Stimulated activated CD4-positive, alpha-beta T cell treated with anti-CD3 and anti-CD28 coated beads, Interleukin-4, amount 100 ng/mL, for 24 hours (primary cell): ENCODE data around the gene OR6C2.
"Not testable (repeated sequence)": the region's sequence is repeated elsewhere in the genome, so short reads cannot be mapped to it uniquely, and the experiment has no call there.

ENCODE experiments used
- DNase-seq: peaks from one replicate; pipeline ENCODE4 v3.0.0-alpha.2; 2020

The OR6C2 gene

DNA sequence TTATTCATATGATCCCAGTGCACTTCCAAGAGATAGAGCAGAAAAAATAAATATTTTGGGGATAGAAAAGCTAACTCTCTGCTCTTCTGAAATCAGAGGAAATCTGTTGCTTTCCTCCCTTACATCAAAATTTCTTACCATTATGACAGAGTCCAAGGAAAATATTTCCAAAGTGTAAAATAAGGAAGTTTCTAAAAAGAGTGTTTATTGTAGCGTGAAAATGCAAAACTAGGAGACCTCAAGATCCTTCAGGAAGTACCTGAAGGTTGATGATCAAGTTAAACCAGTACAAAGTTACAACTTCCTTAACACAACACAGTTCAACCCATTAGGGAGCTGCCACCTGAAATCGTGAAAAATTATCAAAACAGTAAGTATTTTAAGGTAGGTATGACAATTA is at the start of gene OR6C2:
OR6C2 (plus strand) TSS at position 301 of the 400 bp plus-strand sequence. CDS start 8,138 bp downstream, outside the sequence.
- DNase-seq = no peak

DNA sequence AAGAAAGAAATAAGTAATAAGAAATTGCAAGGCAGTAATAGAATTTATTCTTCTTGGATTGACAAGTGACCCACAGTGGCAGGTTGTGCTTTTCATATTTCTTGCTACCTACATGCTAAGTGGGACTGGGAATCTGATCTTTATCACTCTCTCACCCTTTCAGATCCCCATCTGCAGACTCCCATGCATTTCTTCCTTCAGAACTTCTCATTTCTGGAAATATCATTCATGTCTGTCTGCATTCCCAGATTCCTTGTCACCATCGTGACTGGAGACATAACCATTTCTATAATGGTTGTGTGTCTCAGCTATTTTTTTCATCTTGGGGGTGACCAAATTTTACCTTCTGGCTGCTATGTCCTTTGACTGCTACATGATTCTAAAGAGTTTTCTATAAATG is 47.5 kb upstream of the OR6C2 start:
- no peak for DNase-seq

DNA sequence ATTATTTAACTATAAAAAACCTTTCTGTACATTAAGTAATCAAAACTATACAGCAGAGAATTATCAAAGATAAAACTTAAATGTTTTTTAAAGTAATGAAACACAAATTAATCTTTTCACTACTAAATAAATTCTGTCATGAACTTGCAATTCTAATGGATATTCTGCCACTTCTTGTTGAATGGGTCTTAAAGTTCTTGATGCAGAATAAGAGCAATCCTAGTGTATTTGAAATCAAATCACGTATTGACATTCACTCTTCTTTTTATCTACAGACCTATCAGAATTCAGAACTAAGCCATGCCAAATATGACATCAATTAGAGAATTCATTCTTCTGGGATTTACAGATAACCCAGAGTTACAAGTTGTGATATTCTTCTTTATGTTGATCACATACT is 43.6 kb upstream of the OR6C2 start, which contains the start of gene OR6C65:
OR6C65 (plus strand) TSS at position 301 of the 400 bp plus-strand sequence; CDS start at position 301, 0 bp downstream.
- DNase-seq = no peak

DNA sequence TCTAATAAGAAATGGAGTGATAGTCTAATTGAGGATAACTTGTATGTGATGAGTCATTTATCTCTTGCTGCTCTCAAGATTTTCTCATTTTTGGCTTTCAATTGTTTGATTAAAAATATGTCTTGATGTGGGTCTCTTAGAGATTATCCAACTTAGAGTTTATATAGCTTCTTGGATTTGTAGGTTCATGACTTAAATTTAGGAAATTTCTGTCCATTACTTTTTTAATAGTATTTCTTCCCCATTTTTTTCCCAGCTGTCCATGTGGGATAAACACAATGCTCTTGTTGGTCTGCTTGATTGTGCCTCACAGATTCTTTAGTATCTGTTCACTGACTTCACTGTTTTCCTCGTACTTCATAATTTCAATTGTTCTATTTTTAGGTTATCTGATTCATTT is 36.0 kb upstream of the OR6C2 start:
- no peak for DNase-seq

DNA sequence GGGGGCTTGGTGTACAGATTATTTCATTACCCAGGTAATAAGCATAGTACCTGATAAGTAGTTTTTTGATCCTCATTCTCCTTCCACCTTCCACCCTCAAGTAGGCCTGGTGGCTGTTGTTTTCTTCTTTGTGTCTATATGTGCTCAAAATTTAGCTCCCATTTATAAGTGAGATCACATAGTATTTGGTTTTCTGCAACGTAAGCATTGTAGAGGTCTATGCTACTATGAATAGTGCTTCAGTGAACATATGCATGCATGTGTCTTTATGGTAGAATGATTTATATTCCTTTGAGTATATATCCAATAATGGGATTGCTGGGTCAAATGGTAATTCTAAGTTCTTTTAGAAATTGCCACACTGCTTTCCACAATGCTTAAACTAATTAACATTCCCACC is 34.7 kb upstream of the OR6C2 start:
- DNase-seq = not testable (repeated sequence)

DNA sequence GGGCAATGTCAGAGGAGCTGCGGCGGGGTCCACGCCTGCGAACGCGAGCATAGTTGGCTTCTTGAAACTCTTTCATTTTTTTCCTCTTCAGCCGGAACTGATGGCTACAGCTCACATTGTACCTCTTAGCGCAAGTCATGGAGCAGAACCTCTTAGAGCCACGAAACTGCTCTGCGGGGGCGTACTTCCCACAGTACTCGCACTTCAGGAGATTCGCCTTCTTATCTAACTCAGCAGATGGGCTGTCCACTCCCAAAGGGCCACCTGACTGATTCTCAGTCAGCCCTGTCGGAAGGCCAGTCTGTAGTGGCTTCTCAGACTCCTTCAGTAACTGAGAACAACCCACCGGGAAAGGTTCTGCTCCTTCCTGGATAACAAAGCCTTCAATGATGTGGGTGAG is 31.7 kb upstream of the OR6C2 start:
- not testable (repeated sequence) for DNase-seq

DNA sequence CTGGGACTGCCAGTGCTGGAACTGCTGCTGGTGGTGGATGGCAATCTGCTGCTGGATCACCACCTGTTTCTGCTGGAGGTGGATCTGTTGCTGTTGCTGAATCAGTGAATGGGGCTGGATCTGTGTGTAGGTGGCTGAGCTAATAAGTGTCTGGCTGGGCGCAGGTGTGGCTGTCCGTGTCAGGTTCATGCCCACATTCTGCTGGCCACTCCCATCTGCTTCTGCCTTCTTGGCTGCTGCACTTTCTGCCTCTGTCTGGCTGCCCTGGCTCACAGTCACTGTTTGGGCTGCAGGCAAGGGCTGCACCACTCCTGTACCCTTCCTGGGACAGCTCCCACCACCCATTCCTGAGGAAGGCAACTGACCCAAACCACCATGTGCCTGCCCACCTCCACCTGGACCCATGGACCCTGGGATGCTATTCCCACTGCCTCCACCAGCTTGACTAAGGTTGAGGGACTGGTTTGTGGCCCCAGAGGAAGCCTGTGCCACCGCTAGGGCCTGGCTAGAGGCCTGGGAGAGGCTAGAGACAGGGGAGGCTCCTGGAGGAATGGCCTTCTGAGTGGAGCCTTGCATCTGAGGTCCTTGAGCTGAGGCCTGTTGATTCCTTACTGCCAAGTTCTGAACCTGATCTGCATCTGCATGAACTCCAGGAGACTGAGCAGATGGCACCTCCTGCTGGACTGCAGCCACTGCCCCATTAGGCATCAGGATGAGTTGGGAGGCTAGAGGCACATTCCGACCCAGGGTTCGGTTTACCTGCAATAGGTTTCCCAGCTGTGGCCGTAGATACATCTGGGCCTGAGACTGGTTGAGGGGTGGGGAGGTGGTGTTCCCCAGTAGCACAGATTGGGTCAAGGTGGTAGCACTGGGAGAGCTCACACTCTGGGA is 30.1 kb upstream of the OR6C2 start:
- DNase-seq = not testable (repeated sequence)

DNA sequence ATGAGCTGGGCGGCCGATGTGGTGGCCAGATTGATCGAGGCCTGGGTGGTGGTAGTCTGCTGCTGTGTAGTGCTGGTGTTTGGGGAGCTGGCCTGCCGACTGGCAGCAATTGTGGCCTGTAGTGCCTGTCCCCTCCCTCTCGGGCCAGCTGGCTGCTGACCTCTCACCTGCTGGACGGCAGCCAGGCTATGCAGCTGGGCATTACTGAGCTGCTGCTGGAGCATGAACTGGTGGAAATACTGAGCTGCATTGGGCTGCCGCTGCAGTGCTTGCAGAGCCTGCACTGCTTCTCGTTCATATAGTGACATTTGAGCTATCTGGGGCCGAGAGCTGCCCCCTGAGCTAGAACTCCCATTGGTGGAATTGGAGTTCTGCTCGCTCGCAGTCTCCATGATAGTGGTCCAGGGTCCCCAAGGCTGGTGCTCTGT is 29.5 kb upstream of the OR6C2 start:
- not testable (repeated sequence) for DNase-seq

DNA sequence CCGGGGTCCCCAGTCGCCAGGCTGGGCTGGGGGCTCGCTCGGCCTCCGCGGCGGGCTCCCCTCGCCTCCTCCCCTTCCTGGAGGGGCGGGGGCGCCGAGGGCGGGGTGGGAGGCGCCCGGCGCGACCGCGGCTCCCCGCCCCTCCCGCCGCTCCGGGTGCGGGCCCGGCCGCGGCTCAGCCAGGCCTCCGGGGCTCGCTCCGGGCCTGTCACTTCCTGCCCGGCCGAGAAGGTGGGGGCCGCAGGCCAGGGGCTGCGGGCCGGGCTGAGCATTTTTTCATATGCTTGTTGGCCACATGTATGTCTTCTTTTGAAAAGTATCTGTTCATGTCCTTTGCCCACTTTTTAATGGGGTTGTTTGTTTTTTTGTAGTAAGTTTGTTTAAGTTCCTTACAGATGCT is 29.0 kb upstream of the OR6C2 start:
- DNase-seq = not testable (repeated sequence)

DNA sequence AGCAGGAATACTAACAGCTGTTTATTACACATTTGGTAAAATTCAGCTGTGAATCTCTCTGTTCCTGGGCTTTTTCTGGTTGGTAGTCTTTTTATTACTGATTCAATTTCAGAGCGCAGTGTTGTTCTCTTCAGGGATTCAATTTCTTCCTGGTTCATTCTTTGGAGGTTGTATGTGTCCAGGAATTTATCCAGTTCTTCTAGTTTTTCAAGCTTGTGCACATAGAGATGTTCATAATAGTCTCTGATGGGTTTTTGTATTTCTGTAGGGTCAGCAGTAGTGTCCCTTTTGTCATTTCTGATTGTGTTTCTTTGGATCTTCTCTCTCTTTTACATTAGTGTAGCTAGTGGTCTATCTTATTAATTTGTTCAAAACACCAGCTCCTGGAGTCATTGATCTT is 26.9 kb upstream of the OR6C2 start:
- no peak for DNase-seq

DNA sequence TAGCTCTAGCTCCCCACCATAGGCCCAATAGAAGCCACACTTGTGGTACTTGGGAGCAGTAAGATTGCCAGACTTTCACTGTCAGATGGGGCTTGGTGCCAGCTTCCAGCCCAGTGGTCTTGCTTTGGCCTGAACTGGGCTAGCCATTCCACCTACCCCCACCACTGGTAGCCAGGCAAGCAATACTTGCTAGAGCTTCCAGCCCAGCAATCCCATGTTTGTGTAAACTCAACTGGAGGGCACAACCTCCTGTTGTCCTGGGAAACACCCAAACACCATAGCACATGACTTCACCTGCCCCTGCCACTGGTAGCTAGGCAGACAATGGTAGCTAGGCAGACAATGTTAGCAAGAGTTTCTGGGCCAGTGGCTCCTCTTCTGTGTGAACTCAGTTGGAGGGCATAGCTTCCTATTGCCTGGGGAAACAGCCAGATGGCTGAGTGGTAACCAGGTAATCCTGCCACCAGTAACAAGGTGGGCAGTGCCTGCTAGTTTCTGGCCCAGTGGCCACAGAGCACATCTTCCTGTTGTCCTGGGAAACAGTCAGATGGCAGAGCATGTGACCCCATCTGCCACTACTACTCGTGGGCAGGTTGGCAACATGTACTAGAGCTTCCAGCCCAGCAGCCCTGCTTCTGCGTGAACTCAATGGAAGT is 23.4 kb upstream of the OR6C2 start:
- no peak for DNase-seq

DNA sequence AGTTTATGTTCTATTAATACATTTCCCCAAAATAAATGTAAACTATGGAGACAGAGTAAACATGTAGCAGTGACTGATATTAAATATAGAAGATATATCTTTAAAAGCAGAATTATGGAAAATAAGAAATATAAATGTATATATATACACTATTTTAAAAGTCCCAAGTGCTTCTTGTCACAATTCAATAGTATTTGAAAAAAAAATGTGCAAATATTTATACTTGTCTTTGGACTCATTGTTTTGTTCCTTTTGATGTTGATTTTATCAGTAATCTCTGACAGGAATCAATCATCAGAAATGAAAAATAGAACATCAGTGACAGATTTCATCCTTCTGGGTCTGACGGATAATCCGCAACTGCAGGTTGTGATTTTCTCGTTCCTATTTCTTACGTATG is 17.9 kb upstream of the OR6C2 start, which contains the start of gene OR6C76:
OR6C76 (plus strand) TSS at position 301 of the 400 bp plus-strand sequence; CDS start at position 301, 0 bp downstream.
- DNase-seq = no peak

DNA sequence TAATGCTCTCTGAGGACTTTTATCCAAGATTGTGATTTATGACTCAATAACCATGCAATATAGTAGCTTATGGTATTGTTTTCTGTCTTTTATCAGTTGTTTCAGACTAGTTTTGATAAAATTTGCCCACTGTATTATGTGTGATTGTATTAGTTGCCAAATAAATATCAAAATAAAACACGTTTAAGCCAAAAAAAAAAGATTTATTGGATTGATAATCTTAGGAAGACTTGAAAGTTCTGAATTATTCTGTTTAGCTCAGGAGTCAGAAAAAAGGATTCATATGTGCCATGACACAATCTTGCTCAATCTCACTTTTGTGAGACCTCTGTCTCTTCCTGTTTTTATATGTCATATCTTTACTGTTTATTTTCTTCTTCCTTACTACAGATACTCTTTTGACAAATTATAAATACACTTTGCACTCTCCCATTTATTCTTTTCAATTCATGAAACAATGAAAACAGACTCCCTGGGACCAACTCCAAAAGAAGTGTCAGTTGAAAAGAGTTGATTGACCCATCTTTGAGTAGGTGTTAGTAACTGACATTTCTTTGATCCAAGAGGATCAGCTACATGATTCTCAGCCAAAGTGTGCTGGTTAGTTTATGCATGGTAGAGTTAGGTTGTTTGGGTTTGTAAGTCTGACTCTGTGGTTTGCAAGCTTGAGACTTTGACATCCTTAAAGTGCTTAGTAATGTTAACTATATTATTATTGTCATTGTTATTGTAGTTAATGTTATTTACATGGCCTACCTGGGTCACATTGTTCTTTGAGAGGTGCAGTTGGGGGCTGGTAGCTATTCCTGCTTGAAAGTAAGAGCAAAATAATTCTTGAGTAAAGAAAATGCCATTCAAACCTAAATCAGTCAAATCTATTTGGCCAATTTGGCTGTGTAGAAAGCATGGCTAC is 15.3 kb upstream of the OR6C2 start:
- no peak for DNase-seq

DNA sequence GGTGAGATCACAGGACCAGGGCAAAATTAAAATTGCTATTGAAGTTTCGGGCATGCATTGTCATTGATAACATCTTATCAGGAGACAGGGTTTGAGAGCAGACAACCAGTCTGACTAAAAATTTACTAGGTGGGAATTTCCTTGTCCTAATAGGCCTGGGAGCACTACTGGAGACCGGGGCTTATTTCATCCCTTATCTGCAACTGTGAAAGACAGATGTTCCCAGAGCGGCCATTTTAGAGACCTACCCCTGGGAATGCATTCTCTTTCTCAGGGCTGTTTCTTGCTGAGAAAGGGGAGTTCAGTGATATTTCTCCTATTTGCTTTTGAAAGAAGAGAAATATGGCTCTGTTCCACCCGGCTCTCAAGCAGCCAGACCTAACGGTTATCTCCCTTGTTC is 2.6 kb upstream of the OR6C2 start:
- DNase-seq = not testable (repeated sequence)

DNA sequence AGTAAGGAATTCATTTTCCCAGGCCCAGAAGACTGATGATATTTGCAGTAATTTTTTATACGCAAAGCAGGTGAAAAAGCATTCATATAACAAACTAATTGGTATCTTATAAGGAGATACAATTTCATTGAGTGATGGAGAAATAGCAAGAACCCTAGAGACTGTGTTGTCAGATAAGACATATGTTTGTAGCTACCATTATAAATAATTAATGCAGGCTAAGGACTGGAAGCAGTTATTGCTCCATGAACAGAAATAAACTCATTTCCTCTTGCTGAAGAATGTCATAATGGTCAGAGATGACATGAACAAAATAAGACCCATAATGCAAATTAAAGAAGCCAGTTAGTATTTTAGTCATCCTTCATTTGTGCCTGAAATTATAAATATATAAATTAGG is 1.5 kb downstream of the OR6C2 start:
- no peak for DNase-seq

DNA sequence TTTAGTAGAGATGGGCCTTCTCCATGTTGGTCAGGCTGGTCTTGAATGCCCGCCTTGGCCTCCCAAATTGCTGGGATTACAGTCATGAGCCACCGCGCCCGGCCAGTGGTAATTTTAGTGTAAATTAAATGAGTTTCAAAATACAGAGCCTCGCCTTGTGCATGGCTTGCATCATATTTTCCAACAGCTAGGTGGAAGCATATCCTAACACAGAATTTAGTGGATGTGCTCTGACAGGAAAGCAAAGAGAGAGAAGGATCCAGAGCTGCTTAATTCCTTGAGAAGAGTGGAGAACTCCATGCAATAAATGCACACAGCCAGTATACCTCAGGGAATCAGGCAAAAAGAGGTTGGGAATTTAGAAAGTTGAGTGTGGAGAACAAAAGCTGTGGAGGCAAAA is 2.5 kb downstream of the OR6C2 start:
- no peak for DNase-seq

DNA sequence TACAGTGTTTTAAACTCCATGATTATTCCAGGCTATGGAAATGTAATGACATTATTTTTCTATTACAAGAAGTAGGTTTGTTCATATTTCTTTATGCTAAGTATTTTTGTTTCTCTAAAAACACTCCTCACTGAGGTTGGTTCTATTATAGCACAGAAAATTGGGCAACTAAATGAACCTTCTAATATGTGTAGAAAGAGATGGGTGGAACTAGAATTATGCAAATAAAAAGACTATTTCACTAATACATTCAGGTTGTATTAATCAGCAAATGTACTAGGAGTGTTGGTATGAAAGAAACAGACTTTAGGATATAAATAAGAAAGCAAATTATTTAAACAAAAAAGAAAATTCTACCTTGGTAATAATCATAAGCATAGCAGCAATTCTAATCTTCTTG is 4.9 kb downstream of the OR6C2 start:
- no peak for DNase-seq

DNA sequence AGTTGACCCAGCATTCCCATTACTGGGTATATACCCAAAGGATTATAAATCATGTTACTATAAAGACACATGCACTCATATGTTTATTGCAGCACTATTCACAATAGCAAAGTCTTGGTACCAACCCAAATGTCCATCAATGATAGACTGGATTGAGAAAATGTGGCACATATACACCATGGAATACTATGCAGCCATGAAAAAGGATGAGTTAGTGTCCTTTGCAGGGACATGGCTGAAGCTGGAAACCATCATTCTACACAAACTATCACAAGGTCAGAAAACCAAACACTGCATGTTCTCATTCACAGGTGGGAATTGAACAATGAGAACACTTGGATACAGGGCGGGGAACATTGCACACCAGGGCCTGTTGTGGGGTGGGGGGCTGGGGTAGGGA is 21.1 kb downstream of the OR6C2 start:
- not testable (repeated sequence) for DNase-seq

DNA sequence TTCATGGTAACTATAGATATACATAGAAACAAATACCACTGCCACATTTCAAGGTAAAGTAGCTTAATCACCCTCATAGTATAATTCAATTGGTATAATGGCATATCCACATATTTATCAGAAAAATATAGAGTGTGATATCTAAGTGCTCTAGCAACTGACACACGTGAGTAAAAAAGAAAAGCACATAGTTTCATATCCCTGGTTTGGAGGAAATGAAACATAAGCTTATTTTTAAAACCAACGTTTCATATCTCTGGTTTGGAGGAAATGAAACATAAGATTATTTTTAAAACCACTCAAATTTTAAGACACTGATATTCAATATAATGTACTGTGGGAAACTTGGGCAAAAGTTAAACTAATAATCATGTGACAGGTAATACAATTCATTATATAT is 24.0 kb downstream of the OR6C2 start:
- DNase-seq = no peak

DNA sequence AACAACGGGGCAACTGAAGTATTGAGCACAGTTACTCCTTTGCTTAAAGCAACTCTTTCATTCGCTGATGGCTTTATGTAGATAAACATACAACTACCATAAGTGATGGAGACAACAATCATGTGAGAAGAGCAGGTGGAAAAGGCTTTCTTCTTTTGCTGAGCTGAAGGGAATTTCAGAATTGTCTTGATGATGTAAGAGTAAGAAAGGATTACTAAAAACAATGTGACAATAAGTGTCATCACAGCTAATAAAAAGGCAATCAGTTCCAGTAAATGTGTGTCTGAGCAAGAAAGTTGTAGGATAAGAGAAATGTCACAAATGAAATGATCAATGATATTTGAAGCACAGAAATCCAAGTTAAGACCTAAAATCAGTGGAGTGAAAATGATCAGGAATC is 25.4 kb downstream of the OR6C2 start:
- no peak for DNase-seq

DNA sequence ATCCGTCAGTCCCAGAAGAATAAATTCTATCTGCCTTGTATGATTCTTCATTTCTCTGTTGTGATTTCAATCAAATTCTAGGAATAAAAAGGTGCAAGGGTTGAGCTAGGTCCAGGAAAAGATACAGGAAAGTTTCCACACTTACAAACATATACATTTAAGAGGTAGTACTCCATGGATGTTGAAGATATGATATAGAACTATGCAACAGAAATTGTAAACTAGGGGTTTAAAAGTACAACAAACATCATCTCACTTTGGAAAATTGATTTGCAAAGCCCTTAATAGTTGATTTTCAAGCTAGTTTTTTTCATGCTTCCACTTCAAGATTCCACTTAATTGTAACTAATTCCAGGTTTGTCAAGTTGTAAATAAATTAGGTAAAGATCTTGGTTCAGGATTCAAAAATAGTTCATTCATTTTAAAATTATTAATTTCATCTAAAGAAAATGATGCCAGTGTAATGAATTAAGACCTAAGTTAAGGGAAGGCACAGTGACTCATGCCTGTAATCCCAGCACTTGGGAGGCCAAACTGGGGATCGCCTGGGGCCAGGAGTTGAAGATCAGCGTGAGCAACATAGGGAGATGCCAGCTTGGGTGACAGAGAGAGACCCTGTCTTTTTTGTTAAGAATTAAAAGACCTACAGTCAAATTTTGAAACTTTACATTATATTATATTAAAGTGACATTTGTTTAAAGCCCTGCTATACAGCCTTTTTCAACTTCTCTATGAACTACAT is 26.4 kb downstream of the OR6C2 start, which contains the start of gene OR6C70:
OR6C70 (minus strand) TSS at position 51 of the 742 bp plus-strand sequence; CDS start at position 51, 0 bp downstream.
- DNase-seq = no peak

DNA sequence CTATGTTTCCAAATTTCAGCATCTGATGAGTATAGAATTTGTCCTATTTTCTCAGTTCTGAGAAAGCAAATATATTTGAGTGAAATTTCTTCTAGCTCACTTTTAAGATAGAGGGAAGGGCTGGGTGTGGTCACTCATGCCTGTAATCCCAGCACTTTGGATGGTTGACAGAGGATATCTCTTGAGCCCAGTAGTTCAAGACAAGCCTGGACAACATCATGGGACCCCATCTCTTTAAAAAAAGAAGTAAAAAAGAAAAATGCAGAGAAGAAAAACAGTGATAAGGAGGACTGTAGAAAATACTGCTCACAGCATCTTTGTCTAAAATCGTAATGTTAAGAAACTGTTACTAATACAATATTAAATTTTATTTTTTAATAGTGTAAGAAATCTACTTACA is 28.4 kb downstream of the OR6C2 start:
- DNase-seq = no peak
